GM12874 (cell line): ENCODE data around the gene INSYN1.

Source experiments
- TF ChIP-seq, protein P1 (sequence below): IDR thresholded peaks from 2 replicates; pipeline ENCODE4 v1.5.1; 2011; ENCODE audit warnings: low read depth, mild to moderate bottlenecking, control low read depth, low read length, moderate library complexity; ENCODE audit not compliant: insufficient read depth

The INSYN1 gene

DNA sequence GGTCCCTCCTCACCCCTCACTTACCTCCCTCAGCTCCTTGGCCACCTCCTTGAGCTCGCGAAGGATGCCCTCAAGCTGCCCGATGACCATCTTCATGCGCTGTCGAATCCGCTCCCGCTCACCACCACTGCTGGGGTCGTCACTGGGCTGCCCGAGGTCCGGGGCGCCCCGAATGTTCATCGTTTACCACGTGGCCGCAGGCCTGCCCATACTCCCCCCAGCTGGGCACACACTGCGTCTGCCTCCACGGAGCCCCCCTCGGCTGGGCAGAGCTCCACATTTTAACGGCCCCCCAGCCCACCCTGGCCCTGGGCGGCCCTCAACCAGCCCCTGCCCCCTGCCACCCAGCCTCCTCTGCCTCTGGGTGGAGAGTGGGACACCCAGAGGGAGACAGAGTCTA lies 2.2 kb downstream of the INSYN1 start:
- TF ChIP-seq, protein P1, sequence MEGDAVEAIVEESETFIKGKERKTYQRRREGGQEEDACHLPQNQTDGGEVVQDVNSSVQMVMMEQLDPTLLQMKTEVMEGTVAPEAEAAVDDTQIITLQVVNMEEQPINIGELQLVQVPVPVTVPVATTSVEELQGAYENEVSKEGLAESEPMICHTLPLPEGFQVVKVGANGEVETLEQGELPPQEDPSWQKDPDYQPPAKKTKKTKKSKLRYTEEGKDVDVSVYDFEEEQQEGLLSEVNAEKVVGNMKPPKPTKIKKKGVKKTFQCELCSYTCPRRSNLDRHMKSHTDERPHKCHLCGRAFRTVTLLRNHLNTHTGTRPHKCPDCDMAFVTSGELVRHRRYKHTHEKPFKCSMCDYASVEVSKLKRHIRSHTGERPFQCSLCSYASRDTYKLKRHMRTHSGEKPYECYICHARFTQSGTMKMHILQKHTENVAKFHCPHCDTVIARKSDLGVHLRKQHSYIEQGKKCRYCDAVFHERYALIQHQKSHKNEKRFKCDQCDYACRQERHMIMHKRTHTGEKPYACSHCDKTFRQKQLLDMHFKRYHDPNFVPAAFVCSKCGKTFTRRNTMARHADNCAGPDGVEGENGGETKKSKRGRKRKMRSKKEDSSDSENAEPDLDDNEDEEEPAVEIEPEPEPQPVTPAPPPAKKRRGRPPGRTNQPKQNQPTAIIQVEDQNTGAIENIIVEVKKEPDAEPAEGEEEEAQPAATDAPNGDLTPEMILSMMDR, result no peak

DNA sequence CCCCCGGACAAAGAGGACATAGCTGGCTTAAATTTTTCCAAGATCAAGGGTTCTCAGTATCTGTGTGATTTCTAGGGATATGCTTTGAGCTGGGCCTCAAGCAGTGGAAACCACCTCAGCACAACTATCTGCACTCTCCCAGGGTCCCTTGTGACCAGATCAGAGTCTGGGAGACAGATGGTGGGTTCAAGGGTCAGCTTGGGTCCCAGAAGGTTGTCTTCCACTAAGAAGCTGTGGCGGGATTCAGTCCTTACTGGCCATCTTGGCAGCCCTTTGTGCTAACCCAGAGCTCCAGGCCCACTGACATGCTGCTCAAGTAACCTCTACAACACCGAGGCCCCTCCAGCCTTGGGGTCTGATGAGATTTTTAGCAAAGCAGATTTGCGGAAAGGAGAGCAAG lies 2.7 kb downstream of the INSYN1 start:
- TF ChIP-seq, protein P1, result no peak

DNA sequence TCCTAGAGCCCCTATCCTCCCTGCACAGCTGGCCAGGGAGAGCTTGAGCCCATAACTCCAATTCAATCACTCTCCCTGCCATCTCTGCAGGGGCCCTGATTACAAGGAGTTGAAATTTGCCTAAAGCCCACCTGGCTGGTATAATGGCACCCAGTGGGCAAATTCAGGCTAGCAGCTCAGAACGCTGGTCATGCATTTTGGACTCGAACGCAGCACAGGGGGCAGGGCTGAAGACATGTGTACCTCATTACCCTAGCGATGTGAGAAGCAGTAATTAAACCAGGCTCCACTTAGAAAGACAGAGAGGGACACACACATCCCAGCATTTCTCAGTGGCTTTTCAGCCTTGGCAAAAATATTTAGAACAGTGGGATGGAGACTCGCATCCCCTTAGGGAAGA lies 3.2 kb downstream of the INSYN1 start:
- TF ChIP-seq, protein P1, result no peak

DNA sequence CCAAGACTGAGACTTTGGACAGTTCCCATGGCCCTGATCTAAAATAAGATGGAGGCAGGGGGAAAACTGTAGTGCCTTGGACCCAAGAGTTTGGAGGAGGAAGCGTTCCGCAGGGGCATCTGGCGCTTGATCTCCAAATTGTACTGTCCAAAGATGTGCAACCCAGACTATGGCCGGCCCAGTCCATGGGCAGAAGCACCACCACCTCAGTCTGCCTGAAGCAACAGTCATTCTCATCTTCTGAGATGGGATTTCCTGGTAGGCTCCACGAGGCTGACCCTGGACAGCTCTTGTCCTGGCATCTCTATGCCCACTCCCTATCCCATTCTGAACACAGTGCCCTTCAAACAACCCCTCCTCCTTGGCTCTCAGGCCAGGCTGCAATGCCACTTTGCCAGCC lies 3.6 kb downstream of the INSYN1 start:
- TF ChIP-seq, protein P1, result no peak

DNA sequence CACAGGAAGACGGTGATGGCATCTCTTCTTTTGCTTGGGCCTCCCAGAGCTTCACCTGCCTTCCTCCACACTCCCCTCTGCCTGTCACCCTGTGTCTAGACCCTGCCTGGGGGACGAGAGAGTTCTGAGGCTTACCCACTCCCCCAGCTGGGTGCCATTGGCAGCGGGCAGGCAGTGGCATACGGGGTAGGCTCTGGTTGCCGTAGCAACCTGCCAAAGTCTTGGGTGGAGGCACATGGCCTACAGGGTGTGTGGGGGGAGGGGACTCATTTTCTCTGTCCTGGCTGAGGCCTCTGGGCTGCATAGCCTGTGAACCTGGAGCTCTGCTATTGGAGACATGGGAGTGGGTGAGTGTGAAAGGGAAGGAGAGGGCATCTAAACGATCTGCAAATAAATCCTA lies 4.4 kb downstream of the INSYN1 start:
- TF ChIP-seq, protein P1, result no peak

DNA sequence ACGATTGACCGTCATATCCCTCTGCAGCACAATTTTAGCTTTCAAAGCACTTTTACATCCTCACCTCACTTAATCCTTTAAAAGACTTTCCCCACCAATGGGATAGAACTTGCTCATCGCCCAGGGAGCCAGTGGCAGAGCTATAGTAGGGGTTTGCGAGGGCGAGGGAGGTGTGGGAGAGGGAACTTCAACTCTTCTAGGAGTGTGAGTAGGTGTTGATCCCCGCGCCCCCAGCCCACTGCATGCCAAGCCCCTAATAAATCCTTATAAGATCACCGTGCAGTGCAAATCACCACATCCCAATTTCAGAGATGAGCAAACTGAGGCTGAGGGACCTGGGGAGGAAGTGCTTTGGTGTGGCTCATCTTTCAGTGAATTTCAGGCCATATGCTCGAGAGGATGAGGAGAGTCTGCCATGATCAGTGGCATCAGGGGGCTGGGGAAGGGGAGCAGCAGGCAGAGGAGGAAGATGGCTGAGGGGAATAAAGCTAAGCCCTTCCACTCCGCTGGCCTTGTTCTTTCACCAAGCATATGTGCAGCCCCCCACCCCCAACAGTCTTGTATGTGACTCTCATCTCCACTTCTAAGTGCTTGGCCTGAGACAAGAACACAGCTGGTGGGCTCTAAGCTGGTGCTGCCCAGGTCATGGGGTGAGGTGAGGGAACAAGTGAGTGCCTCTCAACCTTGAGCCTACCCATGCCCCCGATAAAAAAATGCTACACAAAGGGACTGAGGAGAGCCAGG lies 5.1 kb downstream of the INSYN1 start:
- TF ChIP-seq, protein P1, result no peak

DNA sequence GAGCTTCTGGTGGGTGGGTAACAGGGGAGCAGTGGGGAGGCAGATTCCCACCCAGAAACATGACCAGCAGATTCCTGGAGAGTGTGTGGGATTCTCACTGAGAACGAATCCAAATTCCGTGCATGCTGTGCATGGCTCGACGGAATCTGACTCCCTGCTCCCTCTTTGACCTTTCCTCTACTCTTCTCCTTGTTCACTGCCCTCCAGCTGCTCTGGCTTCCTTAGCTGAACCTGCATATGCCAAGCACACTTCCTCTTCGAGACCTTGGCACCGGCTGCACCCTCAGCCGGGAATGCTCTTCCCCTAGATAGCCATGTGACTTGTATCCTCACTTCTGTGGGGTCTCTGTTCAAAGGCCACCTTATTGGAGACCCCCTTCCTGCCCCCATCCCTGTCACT lies 6.3 kb downstream of the INSYN1 start:
- TF ChIP-seq, protein P1, result no peak

DNA sequence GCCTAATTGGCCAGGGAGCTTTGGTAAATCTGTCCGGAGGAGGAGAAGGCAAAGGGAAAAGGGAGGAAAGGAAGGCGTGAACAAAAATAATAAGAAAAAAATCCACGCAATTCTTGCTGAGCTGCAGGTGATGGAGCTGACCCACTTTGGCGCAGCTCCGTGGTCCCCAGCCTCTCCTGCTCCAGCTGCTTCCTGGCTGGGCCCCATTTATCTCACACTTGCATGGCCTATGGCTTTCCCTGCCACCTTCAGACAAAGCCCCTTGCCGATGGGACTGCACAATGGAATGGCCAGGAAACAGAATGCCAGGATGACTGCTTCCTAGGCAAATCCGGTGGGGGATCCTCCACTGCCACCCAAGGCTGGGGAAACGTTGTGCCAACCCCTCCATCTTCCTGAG lies 6.9 kb downstream of the INSYN1 start:
- TF ChIP-seq, protein P1, result no peak
